SK-N-SH (cell line): ENCODE results near the gene ERH. TPM values are rescaled to one million over a fixed set of nuclear protein-coding genes. Genes with fewer than 3 reads are reported as not detected.

Experiments
- CTCF ChIA-PET: fragments of 300-600, 350-600 bp; formaldehyde crosslinking; extraction: SDS; loops from one replicate; lab custom pipeline; 2021; lab: Yijun Ruan, JAX
- POLR2A ChIA-PET: fragments of 350-600 bp; sonication (Branson Sonifier 250); formaldehyde crosslinking; extraction: SDS; loops from one replicate; lab custom pipeline; 2020; ENCODE audit warnings: antibody characterized with exemption, inconsistent platforms; lab: Yijun Ruan, JAX
- DNase-seq: peaks from one replicate; pipeline ENCODE4 v3.0.0; 2012
- H2AFZ ChIP-seq: fragments of 200-600 bp; sonication (generic); 2 replicates; pipeline ENCODE4 v1.8.1; 2016; ENCODE audit warnings: antibody characterized with exemption, mild to moderate bottlenecking, low read depth
- H3F3A ChIP-seq: fragments of 200-600 bp; sonication (generic); replicated peaks from 2 replicates; pipeline ENCODE3; 2016; ENCODE audit warnings: antibody characterized with exemption, mild to moderate bottlenecking; ENCODE audit not compliant: insufficient read depth
- H3K27ac ChIP-seq, 2 experiments: fragments of 200-500 bp in 1 of 2; fragments of 200-600 bp in 1 of 2; sonication (Bioruptor generic) in 1 of 2; sonication (generic), shearing (Covaris generic) in 1 of 2; 2 replicates each; pipeline versions ENCODE4 v1.5.1 to v1.6.1; 2014 to 2016; ENCODE audit warnings: low read depth in 2 of 2, inconsistent platforms in 1 of 2, low read length in 1 of 2, mild to moderate bottlenecking in 1 of 2, mixed read lengths in 1 of 2
- H3K27me3 ChIP-seq: fragments of 200-600 bp; sonication (generic), shearing (Covaris generic); 2 replicates; pipeline ENCODE4 v1.6.1; 2016; ENCODE audit warnings: mixed run types; ENCODE audit not compliant: insufficient read depth
- H3K36me3 ChIP-seq, 2 experiments: fragments of 200-500 bp in 1 of 2; fragments of 200-600 bp in 1 of 2; sonication (Bioruptor generic) in 1 of 2; sonication (generic) in 1 of 2; replicated peaks in 1 of 2; 2 replicates each; pipeline versions ENCODE3 to v1.5.1; 2014 to 2016; ENCODE audit warnings: low read length in 1 of 2, mild to moderate bottlenecking in 1 of 2; ENCODE audit not compliant: insufficient read depth in 2 of 2, control insufficient read depth in 1 of 2
- H3K4me1 ChIP-seq, 2 experiments: fragments of 200-500 bp in 1 of 2; fragments of 200-600 bp in 1 of 2; sonication (Bioruptor generic) in 1 of 2; sonication (generic), shearing (Covaris generic) in 1 of 2; 2 replicates each; pipeline versions ENCODE4 v1.5.1 to v1.6.1; 2014 to 2016; ENCODE audit warnings: low read depth in 1 of 2, low read length in 1 of 2, mixed run types in 1 of 2; ENCODE audit not compliant: insufficient read depth in 2 of 2, control insufficient read depth in 1 of 2
- H3K4me2 ChIP-seq: fragments of 200-600 bp; sonication (generic), shearing (Covaris generic); 2 replicates; pipeline ENCODE4 v1.6.1; 2017; ENCODE audit warnings: mixed run types
- H3K4me3 ChIP-seq, 2 experiments: fragments of 200-500 bp in 1 of 2; fragments of 200-600 bp in 1 of 2; sonication (Bioruptor generic) in 1 of 2; sonication (generic), shearing (Covaris generic) in 1 of 2; 2 replicates each; pipeline versions ENCODE4 v1.5.1 to v1.8.1; 2014 to 2016; ENCODE audit warnings: low read depth in 2 of 2, inconsistent platforms in 1 of 2, low read length in 1 of 2, mild to moderate bottlenecking in 1 of 2, mixed read lengths in 1 of 2, moderate library complexity in 1 of 2
- H3K79me2 ChIP-seq: fragments of 200-600 bp; sonication (generic); 2 replicates; pipeline ENCODE4 v1.8.1; 2017; ENCODE audit warnings: mild to moderate bottlenecking; ENCODE audit not compliant: insufficient read depth
- H3K9ac ChIP-seq: fragments of 200-600 bp; sonication (generic); 2 replicates; pipeline ENCODE4 v1.6.1; 2017; ENCODE audit warnings: mixed run types
- H3K9me2 ChIP-seq: fragments of 200-600 bp; sonication (generic); 2 replicates; pipeline ENCODE4 v1.6.1; 2017; ENCODE audit warnings: mixed run types
- H3K9me3 ChIP-seq: fragments of 200-600 bp; sonication (generic); 2 replicates; pipeline ENCODE4 v1.6.1; 2017; ENCODE audit warnings: mixed run types, mild to moderate bottlenecking, moderate library complexity
- H4K20me1 ChIP-seq: fragments of 200-600 bp; sonication (generic); 2 replicates; pipeline ENCODE4 v1.6.1; 2017; ENCODE audit warnings: mild to moderate bottlenecking, mixed run types; ENCODE audit not compliant: insufficient read depth
- CHD2 ChIP-seq: fragments of 150-350 bp; IDR thresholded peaks from 2 replicates; pipeline ENCODE4 v1.6.1; 2018; ENCODE audit warnings: low read length; ENCODE audit not compliant: partially characterized antibody
- ELF1 ChIP-seq: IDR thresholded peaks from 2 replicates; pipeline ENCODE4 v1.4.0; 2012
- EZH2phosphoT487 ChIP-seq: fragments of 200-600 bp; sonication (generic); IDR thresholded peaks from 2 replicates; pipeline ENCODE4 v1.6.1; 2017; ENCODE audit warnings: low read depth, mixed run types, mild to moderate bottlenecking, antibody characterized with exemption, moderate library complexity, borderline replicate concordance
- FOSL2 ChIP-seq: IDR thresholded peaks from 2 replicates; pipeline ENCODE4 v1.4.0; 2012; ENCODE audit warnings: low read depth, mild to moderate bottlenecking, moderate library complexity, borderline replicate concordance
- FOXJ3 ChIP-seq: sonication (generic); formaldehyde crosslinking; IDR thresholded peaks from 2 replicates; pipeline ENCODE4 v1.5.1; 2020; ENCODE audit warnings: mild to moderate bottlenecking, missing genetic modification reagents
- GABPA ChIP-seq: IDR thresholded peaks from 2 replicates; pipeline ENCODE4 v1.4.0; 2012; ENCODE audit warnings: low read depth, mild to moderate bottlenecking
- JUND ChIP-seq: IDR thresholded peaks from 2 replicates; pipeline ENCODE4 v1.4.0; 2012
- MXI1 ChIP-seq: IDR thresholded peaks from 2 replicates; pipeline ENCODE4 v1.6.1; 2012; ENCODE audit warnings: mild to moderate bottlenecking, low read depth, low read length, improper control_type of control experiment
- NRF1 ChIP-seq: IDR thresholded peaks from 2 replicates; pipeline ENCODE4 v1.6.1; 2012; ENCODE audit warnings: low read depth, mild to moderate bottlenecking, low read length
- PBX3 ChIP-seq: IDR thresholded peaks from 2 replicates; pipeline ENCODE4; 2012
- POLR2AphosphoS5 ChIP-seq: IDR thresholded peaks from 2 replicates; pipeline ENCODE4 v1.6.1; 2012; ENCODE audit warnings: low read depth, low read length
- RCOR1 ChIP-seq: fragments of 150-350 bp; IDR thresholded peaks from 2 replicates; pipeline ENCODE4 v1.6.1; 2017; ENCODE audit warnings: antibody characterized with exemption, low read length
- RXRA ChIP-seq: IDR thresholded peaks from 2 replicates; pipeline ENCODE4 v1.4.0; 2012; ENCODE audit warnings: low read depth, mild to moderate bottlenecking, borderline replicate concordance
- SIN3A ChIP-seq: IDR thresholded peaks from 2 replicates; pipeline ENCODE4 v1.6.1; 2012; ENCODE audit warnings: low read depth, mild to moderate bottlenecking, low read length, moderate library complexity, borderline replicate concordance
- SMC3 ChIP-seq: IDR thresholded peaks from 2 replicates; pipeline ENCODE4 v1.6.1; 2012; ENCODE audit warnings: low read depth, low read length, improper control_type of control experiment
- TAF1 ChIP-seq: IDR thresholded peaks from 2 replicates; pipeline ENCODE4 v1.6.1; 2012; ENCODE audit warnings: low read depth, mild to moderate bottlenecking, low read length, moderate library complexity, borderline replicate concordance
- TEAD4 ChIP-seq: IDR thresholded peaks from 2 replicates; pipeline ENCODE4 v1.4.0; 2012; ENCODE audit warnings: mild to moderate bottlenecking, borderline replicate concordance; ENCODE audit not compliant: insufficient read depth
- YY1 ChIP-seq: IDR thresholded peaks from 2 replicates; pipeline ENCODE4 v1.4.0; 2012; ENCODE audit warnings: low read depth, mild to moderate bottlenecking
- WGBS: methylation state at CpG from one replicate; pipeline ENCODE4 v1.1.6; 2017; ENCODE audit warnings: low lambda C conversion rate; 5-methylcytosine and 5-hydroxymethylcytosine counted together
- polyA plus RNA-seq, 3 experiments: library from polyadenylated mRNA; depleted of rRNA; stranded (reverse); fragments of >200 nt; gene quantifications; 2 replicates each; pipeline ENCODE4 v1.2.3, GENCODE V29; 2012

Gene ERH
- polyA plus RNA-seq, 1 of the 3 experiments (the other 2 are of a cell fraction): 186 TPM

- Histone ChIP-seq H3K36me3 (no peaks in the 10 kb centered on the region), H3K9me3 (no peaks in the 10 kb centered on the region), H4K20me1 (no peaks in the 10 kb centered on the region), H3K4me2 (no peak overlapping the region), H3K9me2 (no peaks in the 10 kb centered on the region), H3K4me1 (0 out of 4 replicates have a peak, but pooled peaks cover 0 to 1% of the 10 kb centered on the region in 2 experiments), H3K4me3 (no peak overlapping the region), H3K27me3 (no peaks in the 10 kb centered on the region), H3K9ac (no peak overlapping the region), H3K27ac (no peak overlapping the region), H3F3A (peaks cover 1% of the 10 kb centered on the region), H3K79me2 (no peaks in the 10 kb centered on the region), H2AFZ (no peak overlapping the region)
- TF ChIP-seq YY1 (no peak), RXRA (no peak), ELF1 (no peak), SIN3A (no peak), TEAD4 (no peak), EZH2phosphoT487 (no peak), RCOR1 (no peak), FOSL2 (no peak)
- DNase-seq: no peak
- ChIA-PET CTCF (interaction anchor here (2.9 to 9.0 kb wide), 2 partner anchors 108 to 127 kb away, joined by 22 to 92 read pairs; partner anchors contain the start of gene GALNT16), POLR2A (no interaction called here)
- 80% methylated on average over 1 of the region's 1 CpG for WGBS
Measured at GRCh38 chr14:69368381-69368780, 29.7 kb downstream of the ERH start.

GRCh38 chr14:69366761-69367160 lies 31.3 kb downstream of the ERH start:
- POLR2A ChIA-PET: no interaction called here
- CTCF ChIA-PET: interaction anchor here (0.5 to 9.0 kb wide), 5 partner anchors 83 to 125 kb away, joined by 3 to 92 read pairs (median 3); partner anchors contain the start of gene GALNT16

More at GRCh38 chr14:69366761-69367160, 31.3 kb downstream of the ERH start:
- H3K9ac ChIP-seq: no peak overlapping the region
- H3K4me3 ChIP-seq: no peak overlapping the region
- H3F3A ChIP-seq: no peaks in the 10 kb centered on the region
- no peak overlapping the region for H3K4me2 ChIP-seq
- no peaks in the 10 kb centered on the region for H3K36me3 ChIP-seq
- TF ChIP-seq PBX3 (no peak), RXRA (no peak), TAF1 (no peak), SMC3 (no peak), POLR2AphosphoS5 (no peak), NRF1 (no peak), FOXJ3 (CRISPR knock-in tag) (no peak), YY1 (no peak), MXI1 (no peak), CHD2 (no peak), JUND (no peak), GABPA (no peak)
- TF ChIP-seq, all 33 proteins: peak for 0
- Histone ChIP-seq H3K79me2 (no peaks in the 10 kb centered on the region), H3K27me3 (no peaks in the 10 kb centered on the region), H3K4me1 (peaks cover 0 to 7% of the 10 kb centered on the region in 2 experiments; a peak in 1 of 4 replicates), H2AFZ (no peak overlapping the region), H3K9me3 (no peaks in the 10 kb centered on the region), H3K27ac (no peak overlapping the region), H4K20me1 (no peaks in the 10 kb centered on the region), H3K9me2 (no peaks in the 10 kb centered on the region)
- WGBS: 96% methylated on average over 4 of the region's 4 CpGs
- DNase-seq: no peak
